ENCODE measurements around the gene RERE.

Gene RERE

DNA sequence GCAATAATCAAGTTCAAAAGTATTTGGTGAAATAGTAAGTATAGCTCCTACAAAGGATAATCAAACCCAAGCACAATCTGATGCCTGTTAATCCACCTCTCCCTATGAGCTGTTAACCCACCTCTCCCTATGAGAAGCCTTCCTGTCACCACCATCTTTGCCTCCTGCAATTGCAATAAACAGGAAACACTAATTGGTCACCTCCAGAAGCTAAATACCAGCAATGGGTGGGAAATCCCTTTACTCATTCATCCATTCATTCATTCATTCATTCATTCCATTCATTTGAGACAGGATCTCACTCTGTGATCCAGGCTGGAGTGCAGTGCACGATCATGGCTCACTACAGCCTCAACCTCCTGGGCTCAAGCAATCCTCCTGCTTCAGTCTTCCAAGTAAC lies 132.8 kb downstream of the RERE start:
- no peaks in the 10 kb centered on the region for H3K36me3 ChIP-seq (ENCODE audit: control insufficient read depth in 2 of 2, insufficient read depth in 2 of 2, low read length in 2 of 2)
- no peak overlapping the region for H3K27ac ChIP-seq (ENCODE audit: low read depth in 2 of 2, low read length in 2 of 2)
- no peaks in the 10 kb centered on the region for H3K27me3 ChIP-seq (ENCODE audit: control insufficient read depth in 2 of 2, insufficient read depth in 2 of 2, low read length in 2 of 2)
- no peaks in the 10 kb centered on the region for H3K9me3 ChIP-seq (ENCODE audit: control insufficient read depth in 2 of 2, low read length in 2 of 2)
- H3K4me1 ChIP-seq (ENCODE audit: control insufficient read depth in 2 of 2, insufficient read depth in 2 of 2, low read length in 2 of 2): peaks cover 19 to 32% of the 10 kb centered on the region in 2 donors
- H3K4me3 ChIP-seq (ENCODE audit: low read length in 2 of 2): no peak overlapping the region
- no peak overlapping the region for H3K9ac ChIP-seq (ENCODE audit: low read depth in 1 of 2, low read length in 2 of 2)

DNA sequence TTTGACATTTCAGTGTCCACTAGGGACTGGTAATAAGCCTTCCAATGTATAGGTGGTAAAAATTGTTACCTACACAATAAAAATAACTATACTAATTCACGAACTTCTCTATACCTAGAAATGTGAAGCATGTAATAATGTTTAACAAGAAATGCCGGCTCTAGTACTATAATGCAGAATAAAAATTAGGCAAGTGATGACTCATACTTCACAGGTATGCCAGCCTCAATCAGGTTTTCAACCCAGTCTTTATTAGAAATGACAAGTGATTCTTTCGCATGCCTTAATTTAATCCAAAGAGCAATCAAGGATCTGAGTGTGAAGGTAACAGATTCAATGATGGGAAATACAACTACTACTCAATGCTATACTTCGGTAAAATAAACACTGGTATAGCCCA lies 134.9 kb downstream of the RERE start:
- Histone ChIP-seq H3K27ac (ENCODE audit: low read depth in 2 of 2, low read length in 2 of 2) (no peak overlapping the region), H3K9ac (ENCODE audit: low read depth in 1 of 2, low read length in 2 of 2) (no peak overlapping the region), H3K4me3 (ENCODE audit: low read length in 2 of 2) (no peak overlapping the region), H3K9me3 (ENCODE audit: control insufficient read depth in 2 of 2, low read length in 2 of 2) (no peaks in the 10 kb centered on the region), H3K4me1 (ENCODE audit: control insufficient read depth in 2 of 2, insufficient read depth in 2 of 2, low read length in 2 of 2) (peaks cover 22 to 37% of the 10 kb centered on the region in 2 donors), H3K27me3 (ENCODE audit: control insufficient read depth in 2 of 2, insufficient read depth in 2 of 2, low read length in 2 of 2) (no peaks in the 10 kb centered on the region), H3K36me3 (ENCODE audit: control insufficient read depth in 2 of 2, insufficient read depth in 2 of 2, low read length in 2 of 2) (no peaks in the 10 kb centered on the region)

DNA sequence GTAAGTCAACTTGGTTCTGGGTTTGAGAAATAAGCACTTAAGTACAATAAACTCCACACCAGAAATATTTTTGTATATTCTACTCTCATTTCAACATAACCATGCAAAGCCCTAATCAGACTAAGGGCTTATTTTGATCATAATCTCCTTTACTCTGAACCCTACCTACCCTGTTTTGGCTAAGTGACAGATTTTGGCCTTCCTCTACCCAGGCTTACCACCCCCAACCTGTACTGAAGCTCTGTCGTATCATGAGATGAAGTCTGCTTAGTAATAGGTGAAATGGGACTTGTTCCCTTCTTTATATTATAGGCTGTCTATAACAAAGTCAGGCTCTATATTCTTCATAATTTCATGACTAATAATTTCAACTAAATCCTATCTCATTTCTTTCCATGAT lies 135.5 kb downstream of the RERE start:
- no peaks in the 10 kb centered on the region for H3K9me3 ChIP-seq (ENCODE audit: control insufficient read depth in 2 of 2, low read length in 2 of 2)
- no peaks in the 10 kb centered on the region for H3K27me3 ChIP-seq (ENCODE audit: control insufficient read depth in 2 of 2, insufficient read depth in 2 of 2, low read length in 2 of 2)
- H3K36me3 ChIP-seq (ENCODE audit: control insufficient read depth in 2 of 2, insufficient read depth in 2 of 2, low read length in 2 of 2): no peaks in the 10 kb centered on the region
- H3K4me1 ChIP-seq (ENCODE audit: control insufficient read depth in 2 of 2, insufficient read depth in 2 of 2, low read length in 2 of 2): peaks cover 17 to 31% of the 10 kb centered on the region in 2 donors
- H3K9ac ChIP-seq (ENCODE audit: low read depth in 1 of 2, low read length in 2 of 2): no peak overlapping the region
- H3K4me3 ChIP-seq (ENCODE audit: low read length in 2 of 2): no peak overlapping the region
- H3K27ac ChIP-seq (ENCODE audit: low read depth in 2 of 2, low read length in 2 of 2): no peak overlapping the region

DNA sequence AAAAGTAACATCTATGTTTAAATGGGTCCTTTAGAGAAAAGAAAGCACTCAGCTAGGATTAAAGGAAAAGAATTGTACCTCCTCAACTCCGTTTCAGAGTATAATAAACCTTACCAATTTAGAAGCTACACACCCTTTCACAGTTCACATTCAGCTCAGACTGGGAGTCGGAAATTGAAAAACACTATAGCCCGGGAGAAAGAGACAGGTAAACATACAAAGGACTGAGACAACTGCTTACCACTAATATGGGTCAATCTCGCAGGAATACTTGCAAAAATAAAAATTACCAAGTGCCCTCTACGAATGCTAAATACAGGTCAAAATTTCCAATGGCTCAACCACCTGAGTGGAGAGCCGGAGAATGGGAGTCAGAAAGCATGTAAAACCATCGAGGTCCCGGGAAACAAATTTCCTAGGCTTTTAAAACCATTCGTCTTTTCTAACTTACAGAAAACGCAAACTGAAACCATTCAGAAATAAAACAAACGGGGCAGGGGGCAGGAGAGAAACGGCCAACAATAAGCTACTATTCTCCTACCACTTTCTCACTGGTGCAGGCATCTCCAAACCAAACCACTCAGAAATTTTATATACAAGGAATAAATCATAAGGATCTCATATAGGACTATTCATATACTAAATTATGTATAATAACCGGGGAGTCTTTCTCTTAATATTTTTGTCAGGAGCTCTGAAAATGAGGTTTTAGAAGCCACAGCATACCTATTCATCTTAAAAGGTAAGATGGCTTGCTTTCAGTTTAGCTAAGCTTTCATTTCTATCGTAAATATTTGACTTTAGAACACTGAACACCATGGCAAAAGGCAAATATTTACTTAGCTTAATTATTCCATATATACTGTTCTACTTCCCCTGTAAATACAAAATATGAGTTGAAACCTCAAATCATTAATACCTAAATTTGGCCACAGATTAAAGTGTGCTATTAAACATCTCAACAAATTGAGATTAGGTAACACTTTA lies 136.5 kb downstream of the RERE start:
- Histone ChIP-seq H3K27me3 (ENCODE audit: control insufficient read depth in 2 of 2, insufficient read depth in 2 of 2, low read length in 2 of 2) (no peaks in the 10 kb centered on the region), H3K9ac (ENCODE audit: low read depth in 1 of 2, low read length in 2 of 2) (peak overlapping the region in 1 of 2 donors; percentile 46), H3K4me1 (ENCODE audit: control insufficient read depth in 2 of 2, insufficient read depth in 2 of 2, low read length in 2 of 2) (peaks cover 14 to 27% of the 10 kb centered on the region in 2 donors), H3K27ac (ENCODE audit: low read depth in 2 of 2, low read length in 2 of 2) (peak overlapping the region; percentile 57 to 66), H3K9me3 (ENCODE audit: control insufficient read depth in 2 of 2, low read length in 2 of 2) (no peaks in the 10 kb centered on the region), H3K4me3 (ENCODE audit: low read length in 2 of 2) (peak overlapping the region; percentile 56 to 66), H3K36me3 (ENCODE audit: control insufficient read depth in 2 of 2, insufficient read depth in 2 of 2, low read length in 2 of 2) (no peaks in the 10 kb centered on the region)

DNA sequence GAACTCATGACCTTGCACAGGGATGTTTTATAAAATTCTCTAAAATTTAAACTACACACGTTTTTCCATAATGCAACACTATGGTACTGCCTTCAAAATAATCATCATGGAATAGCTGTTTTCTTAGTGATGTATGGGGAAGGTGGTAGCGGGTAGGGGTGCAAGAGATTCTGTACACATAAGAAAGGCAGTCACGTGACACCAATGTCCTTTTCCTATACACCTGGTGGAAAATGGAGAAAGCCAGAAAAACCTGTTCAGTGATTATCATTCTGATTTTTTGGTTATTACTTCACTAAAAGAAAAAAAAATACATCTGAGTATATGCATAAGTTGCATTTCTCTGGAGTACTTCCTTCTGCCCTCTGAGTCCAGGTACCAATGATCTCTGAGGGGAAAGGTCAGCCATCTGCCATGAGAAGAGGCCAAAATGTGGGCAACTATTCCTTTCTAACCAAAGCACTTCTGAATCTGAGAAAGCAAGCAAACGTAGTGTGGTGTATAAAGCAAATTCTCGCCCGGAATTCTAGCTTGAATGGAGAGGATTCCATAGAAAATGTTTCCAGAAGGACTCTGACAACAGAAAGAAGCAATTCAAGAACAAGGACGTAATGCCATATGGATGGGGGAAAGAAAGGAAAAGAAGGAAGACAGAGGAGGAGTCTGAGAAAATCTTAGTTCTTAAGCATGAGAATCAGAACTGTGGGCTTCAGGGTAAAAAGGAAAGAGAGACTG lies 137.3 kb downstream of the RERE start:
- Histone ChIP-seq H3K9ac (ENCODE audit: low read depth in 1 of 2, low read length in 2 of 2) (peak overlapping the region in 1 of 2 donors; percentile 46), H3K27ac (ENCODE audit: low read depth in 2 of 2, low read length in 2 of 2) (peak overlapping the region; percentile 57 to 66), H3K9me3 (ENCODE audit: control insufficient read depth in 2 of 2, low read length in 2 of 2) (no peaks in the 10 kb centered on the region), H3K27me3 (ENCODE audit: control insufficient read depth in 2 of 2, insufficient read depth in 2 of 2, low read length in 2 of 2) (no peaks in the 10 kb centered on the region), H3K36me3 (ENCODE audit: control insufficient read depth in 2 of 2, insufficient read depth in 2 of 2, low read length in 2 of 2) (no peaks in the 10 kb centered on the region), H3K4me1 (ENCODE audit: control insufficient read depth in 2 of 2, insufficient read depth in 2 of 2, low read length in 2 of 2) (peaks cover 14 to 27% of the 10 kb centered on the region in 2 donors), H3K4me3 (ENCODE audit: low read length in 2 of 2) (peak overlapping the region; percentile 56 to 66)

DNA sequence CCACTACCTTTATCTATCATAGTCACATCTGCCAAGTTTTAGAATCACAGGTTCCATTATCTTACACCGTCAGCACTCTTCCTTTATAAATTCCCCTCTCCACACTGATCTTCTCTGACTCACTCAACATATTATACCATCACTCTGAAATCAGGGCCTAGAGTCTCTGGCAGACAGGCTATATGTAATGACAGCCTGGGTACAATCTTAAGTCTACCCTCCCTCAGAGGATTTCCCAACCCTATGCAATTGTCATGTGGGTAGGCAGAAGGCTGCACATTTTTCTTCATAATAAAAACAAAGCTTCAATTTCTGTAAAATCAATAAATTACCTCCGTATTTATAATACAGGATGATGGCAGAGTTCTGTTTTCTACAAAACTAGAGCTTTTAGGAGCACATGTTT lies 138.0 kb downstream of the RERE start:
- Histone ChIP-seq H3K4me1 (ENCODE audit: control insufficient read depth in 2 of 2, insufficient read depth in 2 of 2, low read length in 2 of 2) (peaks cover 16 to 24% of the 10 kb centered on the region in 2 donors), H3K4me3 (ENCODE audit: low read length in 2 of 2) (no peak overlapping the region), H3K9me3 (ENCODE audit: control insufficient read depth in 2 of 2, low read length in 2 of 2) (no peaks in the 10 kb centered on the region), H3K27ac (ENCODE audit: low read depth in 2 of 2, low read length in 2 of 2) (no peak overlapping the region), H3K27me3 (ENCODE audit: control insufficient read depth in 2 of 2, insufficient read depth in 2 of 2, low read length in 2 of 2) (no peaks in the 10 kb centered on the region), H3K9ac (ENCODE audit: low read depth in 1 of 2, low read length in 2 of 2) (no peak overlapping the region), H3K36me3 (ENCODE audit: control insufficient read depth in 2 of 2, insufficient read depth in 2 of 2, low read length in 2 of 2) (no peaks in the 10 kb centered on the region)

DNA sequence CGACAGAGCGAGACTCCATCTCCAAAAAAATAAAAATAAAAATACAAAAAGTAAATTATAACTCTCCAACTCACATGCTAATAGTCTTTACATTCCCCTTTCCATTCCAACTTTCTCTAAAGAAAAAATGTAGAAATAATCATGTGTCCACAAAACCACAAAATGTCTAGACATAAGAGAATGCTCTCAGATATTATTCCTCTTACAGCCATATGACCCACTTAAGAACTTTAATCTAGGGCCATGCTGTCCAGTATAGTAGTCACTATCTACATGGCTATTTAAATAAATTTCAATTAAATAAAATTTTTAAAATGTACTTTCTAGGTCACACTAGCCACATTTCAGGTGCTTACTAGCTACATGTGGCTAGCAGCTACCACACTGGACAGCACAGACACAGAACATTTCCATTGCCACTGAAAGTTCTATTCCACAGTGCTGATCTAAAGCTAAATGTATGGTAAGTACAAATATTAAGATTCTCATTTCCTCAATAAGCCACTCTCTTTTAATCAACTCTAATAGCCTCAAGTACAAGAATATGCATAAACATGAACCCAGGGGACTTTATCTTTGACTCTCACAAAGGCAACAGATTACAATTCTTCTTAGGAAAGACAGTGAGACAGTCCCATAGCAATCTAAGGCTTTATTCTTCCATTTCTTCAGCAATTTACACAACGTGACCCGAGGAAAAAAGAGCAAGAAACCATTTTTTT lies 138.6 kb downstream of the RERE start:
- Histone ChIP-seq H3K27ac (ENCODE audit: low read depth in 2 of 2, low read length in 2 of 2) (no peak overlapping the region), H3K4me1 (ENCODE audit: control insufficient read depth in 2 of 2, insufficient read depth in 2 of 2, low read length in 2 of 2) (peaks cover 16 to 26% of the 10 kb centered on the region in 2 donors), H3K9ac (ENCODE audit: low read depth in 1 of 2, low read length in 2 of 2) (no peak overlapping the region), H3K4me3 (ENCODE audit: low read length in 2 of 2) (no peak overlapping the region), H3K27me3 (ENCODE audit: control insufficient read depth in 2 of 2, insufficient read depth in 2 of 2, low read length in 2 of 2) (no peaks in the 10 kb centered on the region), H3K36me3 (ENCODE audit: control insufficient read depth in 2 of 2, insufficient read depth in 2 of 2, low read length in 2 of 2) (no peaks in the 10 kb centered on the region), H3K9me3 (ENCODE audit: control insufficient read depth in 2 of 2, low read length in 2 of 2) (no peaks in the 10 kb centered on the region)

DNA sequence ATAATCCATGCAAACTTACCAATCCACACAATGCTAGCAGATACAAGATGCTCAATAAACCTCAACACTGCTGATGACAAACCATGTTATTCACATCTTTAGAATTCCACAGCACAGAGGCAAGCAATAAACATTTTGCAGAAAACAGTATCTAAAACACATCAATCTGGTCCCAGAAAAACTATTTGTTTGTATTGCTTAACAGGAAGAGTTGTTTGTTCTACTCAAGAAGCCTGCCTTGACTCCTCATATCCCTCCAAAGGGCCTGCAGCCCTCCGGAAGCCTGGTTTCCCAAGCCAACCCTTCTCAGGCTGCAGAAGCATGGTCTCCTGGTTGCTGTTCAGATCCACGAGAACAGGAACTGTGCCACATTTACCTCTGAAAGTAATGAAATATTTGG lies 139.7 kb downstream of the RERE start:
- Histone ChIP-seq H3K4me3 (ENCODE audit: low read length in 2 of 2) (no peak overlapping the region), H3K27ac (ENCODE audit: low read depth in 2 of 2, low read length in 2 of 2) (no peak overlapping the region), H3K9me3 (ENCODE audit: control insufficient read depth in 2 of 2, low read length in 2 of 2) (no peaks in the 10 kb centered on the region), H3K4me1 (ENCODE audit: control insufficient read depth in 2 of 2, insufficient read depth in 2 of 2, low read length in 2 of 2) (peaks cover 16 to 26% of the 10 kb centered on the region in 2 donors), H3K36me3 (ENCODE audit: control insufficient read depth in 2 of 2, insufficient read depth in 2 of 2, low read length in 2 of 2) (no peaks in the 10 kb centered on the region), H3K27me3 (ENCODE audit: control insufficient read depth in 2 of 2, insufficient read depth in 2 of 2, low read length in 2 of 2) (no peaks in the 10 kb centered on the region), H3K9ac (ENCODE audit: low read depth in 1 of 2, low read length in 2 of 2) (no peak overlapping the region)

DNA sequence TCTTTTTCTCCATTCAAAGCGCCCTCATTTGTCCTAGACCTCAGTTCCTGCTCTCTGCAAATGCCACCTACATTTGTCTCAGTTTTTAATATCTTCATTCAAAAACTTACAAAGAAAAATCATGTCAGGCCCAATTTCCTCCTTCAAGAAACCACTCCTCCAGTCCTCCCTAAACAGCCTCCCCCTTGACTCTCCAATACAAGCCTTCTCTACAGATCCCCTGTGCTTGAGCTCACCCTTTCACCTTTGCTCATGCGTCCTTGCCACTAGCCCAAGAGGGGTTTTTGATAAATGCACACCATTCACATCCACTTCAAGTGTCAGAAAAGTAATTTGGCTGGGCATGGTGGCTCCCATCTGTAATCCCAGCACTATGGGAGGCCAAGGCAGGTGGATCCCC lies 140.6 kb downstream of the RERE start:
- no peak overlapping the region for H3K9ac ChIP-seq (ENCODE audit: low read depth in 1 of 2, low read length in 2 of 2)
- H3K27me3 ChIP-seq (ENCODE audit: control insufficient read depth in 2 of 2, insufficient read depth in 2 of 2, low read length in 2 of 2): no peaks in the 10 kb centered on the region
- H3K4me3 ChIP-seq (ENCODE audit: low read length in 2 of 2): no peak overlapping the region
- H3K9me3 ChIP-seq (ENCODE audit: control insufficient read depth in 2 of 2, low read length in 2 of 2): no peaks in the 10 kb centered on the region
- H3K27ac ChIP-seq (ENCODE audit: low read depth in 2 of 2, low read length in 2 of 2): no peak overlapping the region
- H3K4me1 ChIP-seq (ENCODE audit: control insufficient read depth in 2 of 2, insufficient read depth in 2 of 2, low read length in 2 of 2): peaks cover 16 to 23% of the 10 kb centered on the region in 2 donors
- no peaks in the 10 kb centered on the region for H3K36me3 ChIP-seq (ENCODE audit: control insufficient read depth in 2 of 2, insufficient read depth in 2 of 2, low read length in 2 of 2)
